GM18868 (cell line): Measurements from ENCODE around the gene MAP2K5.
"Not testable (repeated sequence)": the region's sequence is repeated elsewhere in the genome, so short reads cannot be mapped to it uniquely, and the experiment has no call there.

Experiments used
- ATAC-seq: cut with Tn5 transposase; IDR thresholded peaks from one replicate; pipeline ENCODE4 v1.9.1; 2021; ENCODE audit warnings: mild to moderate bottlenecking, moderate library complexity; ENCODE audit not compliant: unreplicated experiment

The MAP2K5 gene

GRCh38 chr15:67590191-67590590 lies 47.7 kb downstream of the MAP2K5 start:
- ATAC-seq = no peak

GRCh38 chr15:67592245-67592644 lies 49.7 kb downstream of the MAP2K5 start:
- ATAC-seq = no peak

GRCh38 chr15:67593562-67593961 lies 51.1 kb downstream of the MAP2K5 start:
- no peak for ATAC-seq

- no peak for ATAC-seq
These were observed 52.3 kb downstream of the MAP2K5 start for GRCh38 chr15:67594770-67595169.

GRCh38 chr15:67595572-67595971 lies 53.1 kb downstream of the MAP2K5 start:
- ATAC-seq = no peak

- ATAC-seq = no peak
These were observed 58.6 kb downstream of the MAP2K5 start for GRCh38 chr15:67601073-67601472.

GRCh38 chr15:67603063-67603462 lies 60.6 kb downstream of the MAP2K5 start:
- ATAC-seq = no peak

- ATAC-seq = no peak
These were observed 63.4 kb downstream of the MAP2K5 start for GRCh38 chr15:67605871-67606270.

GRCh38 chr15:67606742-67607141 lies 64.2 kb downstream of the MAP2K5 start:
- no peak for ATAC-seq

- no peak for ATAC-seq
These were observed 64.8 kb downstream of the MAP2K5 start for GRCh38 chr15:67607329-67607728.

GRCh38 chr15:67607959-67608637 lies 65.6 kb downstream of the MAP2K5 start:
- ATAC-seq = no peak

GRCh38 chr15:67608638-67608959 lies 66.1 kb downstream of the MAP2K5 start:
- ATAC-seq = no peak

GRCh38 chr15:67611370-67612369 lies 69.2 kb downstream of the MAP2K5 start:
- no peak for ATAC-seq

GRCh38 chr15:67613211-67613610 lies 70.7 kb downstream of the MAP2K5 start:
- no peak for ATAC-seq

GRCh38 chr15:67613708-67614107 lies 71.2 kb downstream of the MAP2K5 start:
- ATAC-seq = no peak

GRCh38 chr15:67615131-67615534 lies 72.6 kb downstream of the MAP2K5 start:
- ATAC-seq = not testable (repeated sequence)

- no peak for ATAC-seq
These were observed 75.8 kb downstream of the MAP2K5 start for GRCh38 chr15:67618297-67618696.

- no peak for ATAC-seq
These were observed 79.6 kb downstream of the MAP2K5 start for GRCh38 chr15:67622110-67622509.

- ATAC-seq = no peak
These were observed 89.8 kb downstream of the MAP2K5 start for GRCh38 chr15:67632261-67632660.

- not testable (repeated sequence) for ATAC-seq
These were observed 93.4 kb downstream of the MAP2K5 start for GRCh38 chr15:67635950-67636349.

GRCh38 chr15:67639591-67639990 lies 97.1 kb downstream of the MAP2K5 start:
- ATAC-seq = no peak

- ATAC-seq = no peak
These were observed 99.0 kb downstream of the MAP2K5 start for GRCh38 chr15:67641453-67641852.
